ENCODE measurements around the gene CASP2.

The CASP2 gene

DNA sequence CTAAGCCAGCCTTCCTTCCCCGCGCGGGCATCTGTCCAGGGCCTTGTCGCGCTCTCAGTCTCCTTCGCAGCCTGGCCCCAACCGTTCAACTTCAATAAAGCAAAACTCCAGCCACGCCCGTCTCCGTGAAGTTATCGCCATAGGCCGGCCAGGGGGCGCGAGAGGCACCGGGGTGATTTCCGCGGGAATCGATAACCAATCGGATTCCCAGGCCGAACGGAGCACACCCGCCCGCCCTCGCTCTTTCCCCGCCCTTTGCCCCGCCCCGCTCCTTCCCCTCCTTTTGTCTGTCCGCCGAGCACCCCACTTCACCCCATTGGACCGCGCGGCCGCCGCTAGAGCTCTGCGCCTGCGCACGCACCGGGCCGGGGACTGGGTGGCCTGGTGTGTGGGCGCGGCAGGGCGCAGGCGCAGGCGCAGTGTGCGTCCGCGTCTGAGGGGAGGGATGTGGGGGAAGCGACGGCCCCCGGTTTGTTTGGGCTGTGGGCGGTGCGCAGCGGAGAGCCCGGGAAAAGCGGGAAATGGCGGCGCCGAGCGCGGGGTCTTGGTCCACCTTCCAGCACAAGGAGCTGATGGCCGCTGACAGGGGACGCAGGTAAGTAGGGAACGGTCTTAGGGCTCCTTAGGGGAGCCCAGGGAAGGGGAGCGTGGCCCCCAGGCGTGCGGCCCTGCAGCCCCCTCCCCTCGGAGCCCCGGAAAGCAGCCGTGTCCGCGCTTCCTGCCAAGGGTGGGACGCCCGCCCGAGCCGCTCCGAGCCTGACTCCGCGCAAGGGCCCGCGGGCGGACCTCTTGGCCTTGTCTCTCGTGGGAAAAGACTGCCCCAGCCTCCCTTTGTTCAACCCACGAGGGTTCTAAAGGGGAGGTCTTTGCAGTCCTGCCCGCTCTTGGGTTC, at the start of gene CASP2:
CASP2 (plus strand) TSS at position 417 of the 892 bp plus-strand sequence; CDS start at position 522, 105 bp downstream.
- in situ Hi-C loops (cut with MboI; ENCODE audit: low pct_unique_long_range_greater_than_20kb, low sequenced_read_pairs, unreplicated experiment): no loop called here
- TF ChIP-seq CTCF (IDR thresholded peaks at IDR 0.05; ENCODE audit: extremely low read depth, insufficient read depth, missing control alignments): peak; percentile 49
- peak; percentile 99 for DNase-seq (ENCODE audit: low spot score)

GRCh38 chr7:143239813-143240212, 48.3 kb upstream of the CASP2 start:
- no peak for TF ChIP-seq CTCF (IDR thresholded peaks at IDR 0.05; ENCODE audit: extremely low read depth, insufficient read depth, missing control alignments)
- no peak for DNase-seq (ENCODE audit: low spot score)
- in situ Hi-C loops (cut with MboI; ENCODE audit: low pct_unique_long_range_greater_than_20kb, low sequenced_read_pairs, unreplicated experiment): loop anchor here (25.0 kb wide), 1 partner anchor 172 kb away; the partner anchor contains the start of gene EPHA1

GRCh38 chr7:143240291-143241168, 47.6 kb upstream of the CASP2 start:
- peak; percentile 60 for DNase-seq (ENCODE audit: low spot score)
- peak; percentile 86 for TF ChIP-seq CTCF (IDR thresholded peaks at IDR 0.05; ENCODE audit: extremely low read depth, insufficient read depth, missing control alignments)
- in situ Hi-C loops (cut with MboI; ENCODE audit: low pct_unique_long_range_greater_than_20kb, low sequenced_read_pairs, unreplicated experiment): loop anchor here (25.0 kb wide), 1 partner anchor 172 kb away; the partner anchor contains the start of gene EPHA1

DNA sequence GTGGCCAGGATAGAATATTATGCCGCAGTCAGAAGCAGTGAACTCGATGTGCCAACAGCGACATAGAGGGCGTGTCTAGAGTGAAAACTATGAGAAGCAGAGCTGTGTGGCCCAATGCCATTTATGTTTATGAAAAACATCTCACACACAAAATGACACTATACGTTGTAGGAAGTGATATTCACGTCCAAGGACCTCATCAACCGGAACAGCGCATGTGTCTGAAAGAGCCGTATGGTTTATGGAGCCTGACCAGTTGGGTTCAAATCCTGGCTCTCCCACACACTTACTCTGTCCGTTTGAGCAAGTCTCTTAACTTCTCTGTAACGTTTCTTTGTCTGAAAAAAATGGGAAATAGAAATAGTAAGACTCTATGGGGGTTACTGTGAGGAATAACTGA, 45.8 kb upstream of the CASP2 start:
- TF ChIP-seq CTCF (IDR thresholded peaks at IDR 0.05; ENCODE audit: extremely low read depth, insufficient read depth, missing control alignments): no peak
- DNase-seq (ENCODE audit: low spot score): no peak
- in situ Hi-C loops (cut with MboI; ENCODE audit: low pct_unique_long_range_greater_than_20kb, low sequenced_read_pairs, unreplicated experiment): loop anchor here (25.0 kb wide), 1 partner anchor 170 kb away; the partner anchor contains the start of gene EPHA1

- no peak for DNase-seq (ENCODE audit: low spot score)
- in situ Hi-C loops (cut with MboI; ENCODE audit: low pct_unique_long_range_greater_than_20kb, low sequenced_read_pairs, unreplicated experiment): loop anchor here (25.0 kb wide), 1 partner anchor 169 kb away; the partner anchor contains the start of gene EPHA1
These were observed 45.0 kb upstream of the CASP2 start for GRCh38 chr7:143243111-143243510.

More at GRCh38 chr7:143243111-143243510, 45.0 kb upstream of the CASP2 start:
- no peak for TF ChIP-seq CTCF (IDR thresholded peaks at IDR 0.05; ENCODE audit: extremely low read depth, insufficient read depth, missing control alignments)
